NCI-H1105 (cell line): Measurements from ENCODE around the gene TATDN2.

ENCODE experiments used
- DNase-seq: peaks from one replicate; lab custom pipeline; 2025; lab: John Stamatoyannopoulos, UW

TATDN2 gene

GRCh38 chr3:10248184-10248983 is at the start of gene TATDN2:
Gene TATDN2, plus strand, starts transcription at chr3:10248459. Its CDS starts 742 bp downstream, at chr3:10249201.
- DNase-seq: peak; percentile 87

- no peak for DNase-seq
Observed at GRCh38 chr3:10198761-10199649, 49.3 kb upstream of the TATDN2 start.

- no peak for DNase-seq
Observed at GRCh38 chr3:10204921-10205320, 43.3 kb upstream of the TATDN2 start.

GRCh38 chr3:10205451-10206165 is 42.7 kb upstream of the TATDN2 start:
- no peak for DNase-seq

- no peak for DNase-seq
Observed at GRCh38 chr3:10206166-10206511, 42.1 kb upstream of the TATDN2 start.

- no peak for DNase-seq
Observed at GRCh38 chr3:10213156-10213792, 35.0 kb upstream of the TATDN2 start.

GRCh38 chr3:10215578-10216368 is 32.5 kb upstream of the TATDN2 start:
- no peak for DNase-seq

GRCh38 chr3:10217359-10217758 is 30.9 kb upstream of the TATDN2 start:
- DNase-seq: no peak

GRCh38 chr3:10219737-10220136 is 28.5 kb upstream of the TATDN2 start:
- no peak for DNase-seq

GRCh38 chr3:10223676-10224639 is 24.3 kb upstream of the TATDN2 start:
- DNase-seq: no peak

- peak; percentile 55 for DNase-seq
Observed at GRCh38 chr3:10224794-10225665, 23.2 kb upstream of the TATDN2 start.

- DNase-seq: no peak
Observed at GRCh38 chr3:10226293-10226692, 22.0 kb upstream of the TATDN2 start.

- DNase-seq: no peak
Observed at GRCh38 chr3:10228248-10228950, 19.9 kb upstream of the TATDN2 start.

- DNase-seq: no peak
Observed at GRCh38 chr3:10229576-10229975, 18.7 kb upstream of the TATDN2 start.

- DNase-seq: no peak
Observed at GRCh38 chr3:10232137-10232536, 16.1 kb upstream of the TATDN2 start.

- no peak for DNase-seq
Observed at GRCh38 chr3:10233988-10234387, 14.3 kb upstream of the TATDN2 start.

- no peak for DNase-seq
Observed at GRCh38 chr3:10234526-10235230, 13.6 kb upstream of the TATDN2 start.

- no peak for DNase-seq
Observed at GRCh38 chr3:10235551-10235950, 12.7 kb upstream of the TATDN2 start.
